ENCODE data around the gene GPC6. TPM values are rescaled to one million over a fixed set of nuclear protein-coding genes. Genes with fewer than 3 reads are reported as not detected.
"Not testable (repeated sequence)": the region's sequence is repeated elsewhere in the genome, so short reads cannot be mapped to it uniquely, and the experiment has no call there.

Gene GPC6
- total RNA-seq, 1 donor = 77.8 TPM

- Histone ChIP-seq H3K4me1 (ENCODE audit: insufficient read depth, low read length) (no peaks in the 10 kb centered on the region), H3K36me3 (ENCODE audit: insufficient read depth, low read length) (no peaks in the 10 kb centered on the region), H3K4me3 (ENCODE audit: insufficient read depth, low read length) (no peak overlapping the region), H4K20me1 (ENCODE audit: insufficient read depth, low read length) (no peaks in the 10 kb centered on the region), H3K27ac (ENCODE audit: low read depth, low read length) (no peak overlapping the region), H3K79me2 (ENCODE audit: insufficient read depth, low read length) (no peaks in the 10 kb centered on the region), H3K4me2 (ENCODE audit: insufficient read depth, low read length) (no peak overlapping the region), H2AFZ (ENCODE audit: low read length) (no peak overlapping the region), H3K27me3 (ENCODE audit: insufficient read depth, low read length) (no peaks in the 10 kb centered on the region), H3K9me3 (ENCODE audit: low read depth, low read length) (no peaks in the 10 kb centered on the region)
- DNase-seq (ENCODE audit: insufficient read length, low spot score, missing footprints) = no peak
- no peak for TF ChIP-seq CTCF (IDR thresholded peaks at IDR 0.05; ENCODE audit: extremely low read depth, low read depth, low read length)
These were observed 1071.7 kb downstream of the GPC6 start for GRCh38 chr13:94298346-94298745.

- no peaks in the 10 kb centered on the region for H4K20me1 ChIP-seq (ENCODE audit: insufficient read depth, low read length)
- no peak overlapping the region for H3K27ac ChIP-seq (ENCODE audit: low read depth, low read length)
- no peak for DNase-seq (ENCODE audit: insufficient read length, low spot score, missing footprints)
These were observed 1073.8 kb downstream of the GPC6 start for GRCh38 chr13:94300401-94300800.

DNA sequence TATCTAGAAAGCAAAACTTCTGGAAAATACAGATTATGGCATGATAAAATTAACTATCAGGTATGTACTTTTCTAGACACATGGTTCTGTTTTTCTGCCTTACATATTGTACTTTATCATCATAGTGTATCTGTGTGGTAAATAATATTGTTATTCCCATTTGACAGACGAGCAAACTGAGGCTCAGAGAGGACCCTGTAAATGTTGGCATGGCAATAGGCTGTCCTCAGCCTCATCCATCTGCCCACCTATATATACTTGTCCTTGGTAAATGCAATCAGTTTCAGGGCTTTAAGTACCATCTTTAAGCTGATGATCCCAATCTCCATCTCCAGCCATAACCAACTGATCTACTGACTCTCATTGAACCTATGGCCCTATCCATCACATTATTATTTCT is 1074.9 kb downstream of the GPC6 start:
- H3K79me2 ChIP-seq (ENCODE audit: insufficient read depth, low read length) = no peaks in the 10 kb centered on the region
- H3K4me3 ChIP-seq (ENCODE audit: insufficient read depth, low read length) = no peak overlapping the region
- no peak overlapping the region for H3K27ac ChIP-seq (ENCODE audit: low read depth, low read length)
- no peaks in the 10 kb centered on the region for H3K27me3 ChIP-seq (ENCODE audit: insufficient read depth, low read length)
- no peaks in the 10 kb centered on the region for H3K36me3 ChIP-seq (ENCODE audit: insufficient read depth, low read length)
- H3K4me2 ChIP-seq (ENCODE audit: insufficient read depth, low read length) = no peak overlapping the region
- peaks cover 18% of the 10 kb centered on the region for H3K4me1 ChIP-seq (ENCODE audit: insufficient read depth, low read length)
- no peak overlapping the region for H2AFZ ChIP-seq (ENCODE audit: low read length)
- DNase-seq (ENCODE audit: insufficient read length, low spot score, missing footprints) = no peak
- H3K9me3 ChIP-seq (ENCODE audit: low read depth, low read length) = no peaks in the 10 kb centered on the region
- no peaks in the 10 kb centered on the region for H4K20me1 ChIP-seq (ENCODE audit: insufficient read depth, low read length)
- TF ChIP-seq CTCF (IDR thresholded peaks at IDR 0.05; ENCODE audit: extremely low read depth, low read depth, low read length) = no peak

More at GRCh38 chr13:94300401-94300800, 1073.8 kb downstream of the GPC6 start:
- Histone ChIP-seq H3K36me3 (ENCODE audit: insufficient read depth, low read length) (no peaks in the 10 kb centered on the region), H3K9me3 (ENCODE audit: low read depth, low read length) (no peaks in the 10 kb centered on the region), H3K4me2 (ENCODE audit: insufficient read depth, low read length) (no peak overlapping the region), H2AFZ (ENCODE audit: low read length) (no peak overlapping the region), H3K4me1 (ENCODE audit: insufficient read depth, low read length) (peaks cover 8% of the 10 kb centered on the region), H3K4me3 (ENCODE audit: insufficient read depth, low read length) (no peak overlapping the region), H3K79me2 (ENCODE audit: insufficient read depth, low read length) (no peaks in the 10 kb centered on the region), H3K27me3 (ENCODE audit: insufficient read depth, low read length) (no peaks in the 10 kb centered on the region)
- no peak for TF ChIP-seq CTCF (IDR thresholded peaks at IDR 0.05; ENCODE audit: extremely low read depth, low read depth, low read length)

- H3K9me3 ChIP-seq (ENCODE audit: low read depth, low read length); H3K4me2 ChIP-seq (ENCODE audit: insufficient read depth, low read length); H3K4me3 ChIP-seq (ENCODE audit: insufficient read depth, low read length); H2AFZ ChIP-seq (ENCODE audit: low read length); H4K20me1 ChIP-seq (ENCODE audit: insufficient read depth, low read length); H3K27me3 ChIP-seq (ENCODE audit: insufficient read depth, low read length); H3K27ac ChIP-seq (ENCODE audit: low read depth, low read length); H3K36me3 ChIP-seq (ENCODE audit: insufficient read depth, low read length); H3K79me2 ChIP-seq (ENCODE audit: insufficient read depth, low read length); DNase-seq (ENCODE audit: insufficient read length, low spot score, missing footprints): not testable (repeated sequence)
- H3K4me1 ChIP-seq (ENCODE audit: insufficient read depth, low read length) = peaks cover 18% of the 10 kb centered on the region
These were observed 1076.4 kb downstream of the GPC6 start for GRCh38 chr13:94302847-94303565.

Measured in osteoblast (primary cell).